ENCODE measurements around the gene CCDC71L.
"Not testable (repeated sequence)": the region's sequence is repeated elsewhere in the genome, so short reads cannot be mapped to it uniquely, and the experiment has no call there.

Gene CCDC71L

DNA sequence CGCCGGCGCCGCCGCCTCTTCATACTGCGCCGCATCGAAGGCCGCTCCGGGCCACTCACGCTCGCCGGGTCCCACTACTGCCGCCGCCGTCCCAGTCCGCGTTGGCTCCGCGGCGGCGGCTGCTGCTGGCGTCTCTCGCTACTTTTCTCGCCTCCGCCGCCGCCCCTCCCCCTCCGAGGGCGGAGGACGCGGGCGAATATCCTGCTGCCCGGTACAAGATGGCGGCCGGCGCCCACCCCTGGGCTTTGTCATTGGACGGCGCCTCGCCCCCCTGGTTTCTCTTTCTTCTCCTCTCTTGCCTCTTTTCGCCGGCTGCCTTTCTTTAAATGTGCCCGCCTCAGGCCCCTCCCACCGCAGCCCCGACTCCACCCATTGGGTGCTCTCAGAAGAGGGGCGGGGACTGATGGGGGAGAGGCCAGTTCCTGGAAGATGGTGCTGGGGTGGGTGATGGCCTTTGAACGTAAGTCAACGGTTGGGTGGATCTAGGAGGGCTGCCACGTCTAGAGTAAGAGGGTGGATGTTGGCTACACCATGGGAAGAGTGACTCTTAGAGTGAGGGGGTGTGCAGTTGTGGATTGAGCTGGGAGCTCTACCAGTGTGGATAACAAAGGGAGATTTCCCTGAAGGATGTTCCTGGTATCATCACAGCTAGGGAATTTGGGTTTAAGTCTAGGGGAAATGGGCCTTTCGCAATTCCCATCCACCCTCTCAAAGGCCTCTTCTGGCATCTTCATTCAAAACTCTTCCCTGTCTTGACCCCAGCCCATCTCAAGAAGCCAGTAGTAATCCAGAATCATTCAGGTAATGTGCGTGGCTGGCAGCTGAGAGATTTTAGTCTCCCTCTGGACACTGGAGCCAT lies at the start of gene CCDC71L:
TSS of gene CCDC71L (minus strand) at position 297 of the 859 bp plus-strand sequence. CDS start at position 35, 262 bp downstream.
- TF ChIP-seq, protein P1, sequence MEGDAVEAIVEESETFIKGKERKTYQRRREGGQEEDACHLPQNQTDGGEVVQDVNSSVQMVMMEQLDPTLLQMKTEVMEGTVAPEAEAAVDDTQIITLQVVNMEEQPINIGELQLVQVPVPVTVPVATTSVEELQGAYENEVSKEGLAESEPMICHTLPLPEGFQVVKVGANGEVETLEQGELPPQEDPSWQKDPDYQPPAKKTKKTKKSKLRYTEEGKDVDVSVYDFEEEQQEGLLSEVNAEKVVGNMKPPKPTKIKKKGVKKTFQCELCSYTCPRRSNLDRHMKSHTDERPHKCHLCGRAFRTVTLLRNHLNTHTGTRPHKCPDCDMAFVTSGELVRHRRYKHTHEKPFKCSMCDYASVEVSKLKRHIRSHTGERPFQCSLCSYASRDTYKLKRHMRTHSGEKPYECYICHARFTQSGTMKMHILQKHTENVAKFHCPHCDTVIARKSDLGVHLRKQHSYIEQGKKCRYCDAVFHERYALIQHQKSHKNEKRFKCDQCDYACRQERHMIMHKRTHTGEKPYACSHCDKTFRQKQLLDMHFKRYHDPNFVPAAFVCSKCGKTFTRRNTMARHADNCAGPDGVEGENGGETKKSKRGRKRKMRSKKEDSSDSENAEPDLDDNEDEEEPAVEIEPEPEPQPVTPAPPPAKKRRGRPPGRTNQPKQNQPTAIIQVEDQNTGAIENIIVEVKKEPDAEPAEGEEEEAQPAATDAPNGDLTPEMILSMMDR (IDR thresholded peaks at IDR 0.05): no peak
- no peak for TF ChIP-seq ZFX (IDR thresholded peaks at IDR 0.05; ENCODE audit: borderline replicate concordance)
- peak within 1 kb of the TSS; percentile 84 for H3K27ac ChIP-seq

DNA sequence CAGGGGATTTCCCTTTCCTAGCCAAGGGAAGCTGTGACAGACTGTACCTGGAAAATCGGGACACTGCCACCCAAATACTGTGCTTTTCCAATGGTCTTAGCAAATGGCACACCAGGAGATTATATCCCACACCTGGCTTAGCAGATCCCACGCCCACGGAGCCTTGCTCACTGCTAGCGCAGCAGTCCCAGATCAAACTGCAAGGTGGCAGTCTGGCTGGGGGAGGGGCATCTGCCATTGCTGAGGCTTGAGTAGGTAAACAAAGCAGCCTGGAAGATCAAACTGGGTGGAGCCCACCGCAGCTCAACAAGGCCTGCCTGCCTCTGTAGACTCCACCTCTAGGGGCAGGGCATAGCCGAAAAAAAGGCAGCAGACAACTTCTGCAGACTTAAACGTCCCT lies 48.6 kb upstream of the CCDC71L start:
- H3K27ac ChIP-seq: not testable (repeated sequence)

DNA sequence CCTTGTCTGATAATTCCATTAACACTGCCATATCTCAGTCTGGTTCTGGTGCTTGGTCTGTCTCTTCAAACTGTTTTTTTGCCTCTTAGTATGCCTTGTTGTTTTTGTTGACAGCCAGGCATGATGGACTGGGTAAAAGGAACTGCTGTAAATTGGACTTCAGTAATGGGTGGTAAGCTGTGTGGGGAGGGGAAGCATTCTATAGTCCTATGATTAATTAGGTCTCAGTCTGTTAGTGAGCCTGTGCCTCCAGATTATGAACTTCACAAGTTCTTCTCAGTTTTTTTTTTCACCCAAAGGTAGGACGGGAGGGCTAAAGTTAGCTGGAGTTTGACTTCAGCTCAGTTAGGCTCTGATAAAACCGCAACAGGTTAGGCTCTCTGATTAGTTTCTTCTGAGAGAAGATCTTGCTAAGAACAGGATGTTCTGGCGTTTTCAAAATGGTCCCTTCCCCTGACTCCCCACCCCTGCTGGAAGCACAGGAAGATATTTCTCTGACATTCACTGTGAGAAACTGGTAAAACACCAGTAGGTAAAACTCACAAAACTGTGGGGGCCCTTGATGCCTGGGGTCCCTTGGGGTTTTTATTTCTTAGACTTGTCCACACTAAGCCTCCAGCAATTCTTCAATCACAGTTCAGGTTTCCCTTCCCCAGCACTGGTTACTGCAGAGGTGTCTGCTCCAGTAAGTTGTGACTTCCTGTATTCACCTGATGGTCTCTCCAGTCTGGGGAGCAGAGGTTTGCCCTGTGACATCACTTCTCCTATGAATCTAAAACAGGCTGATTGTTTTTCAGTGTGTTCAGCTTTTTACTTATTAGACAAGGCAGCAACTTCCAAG lies 43.3 kb upstream of the CCDC71L start:
- no peak for TF ChIP-seq ZFX (IDR thresholded peaks at IDR 0.05; ENCODE audit: borderline replicate concordance)
- TF ChIP-seq, protein P1 (IDR thresholded peaks at IDR 0.05): no peak
- H3K27ac ChIP-seq: no peak overlapping the region

DNA sequence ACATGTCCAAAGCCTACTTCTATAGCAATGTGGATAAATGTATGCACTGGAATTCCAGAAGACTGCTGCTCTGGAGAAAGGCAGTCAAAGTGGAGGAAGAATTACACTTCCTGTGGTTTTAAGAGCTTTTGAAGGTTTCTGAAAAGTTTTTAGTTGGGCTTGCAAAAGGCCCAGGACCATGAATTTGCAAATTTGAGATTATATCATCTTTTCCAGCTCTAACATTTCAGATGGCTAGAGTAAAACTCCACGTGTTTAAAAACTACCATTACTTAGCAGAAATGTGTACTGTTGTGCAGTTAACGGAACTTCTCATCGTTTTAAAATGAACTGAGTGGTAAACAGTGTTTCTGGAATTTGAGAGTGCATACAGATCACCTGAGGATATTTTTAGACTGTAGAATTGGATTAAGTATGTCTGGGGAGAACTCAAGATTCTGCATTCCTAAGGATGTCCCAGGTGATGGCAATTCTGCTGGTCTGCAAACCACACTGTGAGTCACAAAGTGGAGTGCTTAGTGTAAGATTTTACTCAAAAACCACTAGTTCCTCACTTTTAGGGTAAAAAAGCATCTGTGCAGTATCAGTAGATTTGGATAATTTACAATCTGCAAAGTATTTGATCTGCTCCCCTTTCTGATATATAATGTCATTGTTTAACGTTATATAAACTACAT lies 32.9 kb upstream of the CCDC71L start:
- H3K27ac ChIP-seq: no peak overlapping the region
- TF ChIP-seq, protein P1 (IDR thresholded peaks at IDR 0.05): no peak
- no peak for TF ChIP-seq ZFX (IDR thresholded peaks at IDR 0.05; ENCODE audit: borderline replicate concordance)

DNA sequence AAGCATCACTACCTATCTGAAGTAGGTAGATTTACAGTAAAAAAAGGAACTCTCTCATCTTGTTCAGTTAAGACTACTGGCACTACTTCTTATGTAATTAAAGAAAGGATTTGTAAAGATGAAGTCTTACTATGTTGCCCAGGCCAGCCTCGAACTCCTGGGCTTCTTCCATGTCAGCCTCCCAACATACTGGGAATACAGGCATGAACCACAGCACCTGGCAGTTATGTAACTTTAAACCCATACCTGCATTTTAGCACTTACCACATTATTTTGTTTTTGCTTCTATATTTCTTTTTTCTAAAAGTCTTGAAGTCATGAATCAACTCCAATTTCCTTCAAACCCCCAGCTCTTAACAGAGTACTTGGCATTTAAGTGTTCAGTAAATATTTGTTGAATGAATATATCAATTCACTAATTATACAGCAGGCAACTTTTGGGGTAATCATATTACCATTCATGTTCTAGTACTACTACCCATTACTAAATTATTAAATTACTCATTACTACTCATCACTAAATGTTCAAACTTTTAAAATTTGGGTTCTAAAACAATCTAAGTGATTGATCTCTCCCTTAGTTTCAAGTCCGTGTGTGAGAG lies 31.6 kb upstream of the CCDC71L start:
- no peak overlapping the region for H3K27ac ChIP-seq
- TF ChIP-seq ZFX (IDR thresholded peaks at IDR 0.05; ENCODE audit: borderline replicate concordance): no peak
- TF ChIP-seq, protein P1 (IDR thresholded peaks at IDR 0.05): no peak

DNA sequence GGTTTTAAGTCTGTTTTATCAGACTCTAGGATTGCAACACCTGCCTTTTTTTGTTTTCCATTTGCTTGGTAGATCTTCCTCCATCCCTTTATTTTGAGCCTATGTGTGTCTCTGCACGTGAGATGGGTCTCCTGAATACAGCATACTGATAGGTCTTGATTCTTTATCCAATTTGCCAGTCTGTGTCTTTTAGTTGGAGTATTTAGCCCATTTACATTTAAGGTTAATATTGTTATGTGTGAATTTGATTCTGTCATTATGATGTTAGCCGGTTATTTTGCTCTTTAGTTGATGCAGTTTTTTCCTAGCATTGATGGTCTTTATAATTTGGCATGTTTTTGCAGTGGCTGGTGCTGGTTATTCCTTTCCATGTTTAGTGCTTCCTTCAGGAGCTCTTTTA lies 27.2 kb upstream of the CCDC71L start:
- H3K27ac ChIP-seq: not testable (repeated sequence)

DNA sequence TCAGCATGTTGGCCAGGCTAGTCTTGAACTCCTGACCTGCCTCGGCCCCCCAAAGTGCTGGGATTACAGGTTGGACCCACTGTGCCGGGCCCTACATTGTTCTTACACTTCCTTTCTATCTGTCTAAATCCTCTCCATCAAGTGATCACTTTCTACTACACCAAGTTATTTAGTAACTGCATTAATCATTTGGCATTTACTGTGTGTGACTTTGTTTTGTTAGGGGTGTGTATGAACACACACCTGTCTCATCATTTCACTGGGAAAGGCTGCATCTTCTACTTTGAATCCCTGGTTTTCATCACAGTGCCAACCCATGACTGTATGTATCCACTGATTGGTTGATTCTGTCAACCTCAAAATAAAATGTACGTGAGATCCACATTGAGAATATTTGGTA lies 23.0 kb upstream of the CCDC71L start:
- H3K27ac ChIP-seq: no peak overlapping the region
- no peak for TF ChIP-seq ZFX (IDR thresholded peaks at IDR 0.05; ENCODE audit: borderline replicate concordance)
- TF ChIP-seq, protein P1 (IDR thresholded peaks at IDR 0.05): no peak

All from 22Rv1 (cell line).